Prostate gland (tissue), 2 donors: ENCODE data around the gene USP9X. TPM values are rescaled to one million over a fixed set of nuclear protein-coding genes. Genes with fewer than 3 reads are reported as not detected.
A peak's percentile ranks its signal among the peaks of the same experiment; 100 is the strongest.

ENCODE experiments used
- DNase-seq: peaks from one replicate; pipeline ENCODE4 v3.0.0-alpha.2; 2019; ENCODE audit warnings: low spot score
- H3K27ac ChIP-seq, 2 donors: fragments of 200-600 bp; sonication (generic); 2 replicates each; pipeline ENCODE4 v1.5.1; 2017 to 2019
- H3K27me3 ChIP-seq: fragments of 200-600 bp; sonication (generic); replicated peaks from 2 replicates; pipeline ENCODE4 v1.5.1; 2019; ENCODE audit not compliant: insufficient read depth
- H3K36me3 ChIP-seq, 2 donors: fragments of 200-600 bp; sonication (generic); 1 replicate in 1 of 2; 2 replicates in 1 of 2; pipeline versions ENCODE4 v1.5.1 to v1.8.1; 2017 to 2019
- H3K4me1 ChIP-seq: fragments of 200-600 bp; sonication (generic); replicated peaks from 2 replicates; pipeline ENCODE4 v1.5.1; 2019
- H3K4me3 ChIP-seq, 2 donors: fragments of 200-600 bp; sonication (generic); 2 replicates each; pipeline ENCODE4 v1.5.1; 2017 to 2019
- H3K9me3 ChIP-seq: fragments of 200-600 bp; sonication (generic); 2 replicates; pipeline ENCODE4 v1.5.1; 2017
- POLR2A ChIP-seq: fragments of 450-650 bp; IDR thresholded peaks from one replicate; pipeline ENCODE4 v1.6.1; 2016; ENCODE audit warnings: antibody characterized with exemption, mild to moderate bottlenecking
- POLR2AphosphoS5 ChIP-seq: sonication (generic); formaldehyde crosslinking; IDR thresholded peaks from one replicate; pipeline ENCODE4 v1.6.1; 2017; ENCODE audit warnings: antibody characterized with exemption
- WGBS: methylation state at CpG from one replicate; pipeline ENCODE4 v1.1.5; 2018; 5-methylcytosine and 5-hydroxymethylcytosine counted together
- intact Hi-C: fragments of 100-400 bp; cut with DNase I; formaldehyde crosslinking; loops from one replicate; pipeline ENCODE4 v1.14.2; 2022
- total RNA-seq, 2 donors: library from RNA; depleted of rRNA; stranded (reverse); fragments of >200 nt; gene quantifications; one replicate each; pipeline ENCODE4 v1.1.0, GENCODE V29; 2016
- TF ChIP-seq, protein P1 (sequence below), 4 experiments: fragments of 200-600 bp in 2 of 4; fragments of 450-650 bp in 2 of 4; sonication (generic) in 2 of 4; IDR thresholded peaks; 1 replicate in 3 of 4; 2 replicates in 1 of 4; pipeline ENCODE4 v1.5.1; 2016 to 2019; ENCODE audit warnings: antibody characterized with exemption in 4 of 4, mild to moderate bottlenecking in 2 of 4, moderate library complexity in 2 of 4

USP9X gene
- total RNA-seq, 2 donors from 2014 or later, result 47.9 to 115 TPM

DNA sequence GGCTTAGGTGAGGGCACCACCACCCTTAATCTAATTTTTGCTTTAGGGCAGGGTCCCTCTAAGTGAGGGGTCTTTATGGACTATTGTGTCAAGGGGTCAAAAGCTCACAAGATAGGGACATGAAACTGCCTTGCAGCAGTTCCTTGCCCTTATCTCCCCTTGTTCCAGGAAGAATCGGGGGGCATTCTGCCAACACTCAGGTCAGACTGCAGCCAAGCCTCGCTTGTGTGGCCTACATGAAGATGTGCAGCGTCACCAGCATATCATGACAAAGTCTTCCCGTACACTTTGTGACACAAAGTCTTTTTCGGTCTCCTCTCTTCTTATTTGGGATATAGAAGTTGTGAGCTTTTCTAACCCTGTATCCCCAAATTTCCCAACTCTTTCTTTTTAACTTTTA, 17.5 kb upstream of the USP9X start:
- H3K27me3 ChIP-seq, result no peaks in the 10 kb centered on the region
- no peaks in the 10 kb centered on the region for H3K36me3 ChIP-seq
- H3K4me3 ChIP-seq, result no peak overlapping the region
- intact Hi-C loops, result no loop called here
- H3K27ac ChIP-seq, result no peak overlapping the region
- no peaks in the 10 kb centered on the region for H3K9me3 ChIP-seq
- TF ChIP-seq POLR2AphosphoS5 (no peak), POLR2A (no peak)
- TF ChIP-seq, protein P1, sequence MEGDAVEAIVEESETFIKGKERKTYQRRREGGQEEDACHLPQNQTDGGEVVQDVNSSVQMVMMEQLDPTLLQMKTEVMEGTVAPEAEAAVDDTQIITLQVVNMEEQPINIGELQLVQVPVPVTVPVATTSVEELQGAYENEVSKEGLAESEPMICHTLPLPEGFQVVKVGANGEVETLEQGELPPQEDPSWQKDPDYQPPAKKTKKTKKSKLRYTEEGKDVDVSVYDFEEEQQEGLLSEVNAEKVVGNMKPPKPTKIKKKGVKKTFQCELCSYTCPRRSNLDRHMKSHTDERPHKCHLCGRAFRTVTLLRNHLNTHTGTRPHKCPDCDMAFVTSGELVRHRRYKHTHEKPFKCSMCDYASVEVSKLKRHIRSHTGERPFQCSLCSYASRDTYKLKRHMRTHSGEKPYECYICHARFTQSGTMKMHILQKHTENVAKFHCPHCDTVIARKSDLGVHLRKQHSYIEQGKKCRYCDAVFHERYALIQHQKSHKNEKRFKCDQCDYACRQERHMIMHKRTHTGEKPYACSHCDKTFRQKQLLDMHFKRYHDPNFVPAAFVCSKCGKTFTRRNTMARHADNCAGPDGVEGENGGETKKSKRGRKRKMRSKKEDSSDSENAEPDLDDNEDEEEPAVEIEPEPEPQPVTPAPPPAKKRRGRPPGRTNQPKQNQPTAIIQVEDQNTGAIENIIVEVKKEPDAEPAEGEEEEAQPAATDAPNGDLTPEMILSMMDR (IDR thresholded peaks at IDR 0.05), result no peak
- H3K4me1 ChIP-seq, result no peaks in the 10 kb centered on the region
- 96% methylated on average over 4 of the region's 5 CpGs for WGBS
- no peak for DNase-seq

DNA sequence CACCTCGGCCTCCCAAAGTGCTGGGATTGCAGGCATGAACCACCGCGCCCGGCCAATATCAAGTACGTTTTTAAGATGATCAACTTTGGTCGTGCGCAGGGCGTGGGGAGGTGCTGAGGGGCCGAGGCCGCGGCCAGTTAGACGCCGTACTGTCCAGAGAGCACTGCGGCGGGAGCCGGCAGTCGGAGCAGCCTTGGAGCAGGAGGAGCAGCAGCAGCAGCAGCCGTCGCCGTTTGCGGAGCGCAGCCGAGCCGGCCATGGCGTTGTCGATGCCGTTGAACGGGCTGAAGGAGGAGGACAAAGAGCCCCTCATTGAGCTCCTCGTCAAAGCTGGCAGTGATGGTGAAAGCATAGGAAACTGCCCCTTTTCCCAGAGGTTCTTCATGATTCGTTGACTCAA, 8.5 kb upstream of the USP9X start:
- intact Hi-C loops, result no loop called here
- no peak overlapping the region for H3K27ac ChIP-seq
- no peaks in the 10 kb centered on the region for H3K9me3 ChIP-seq
- WGBS, result 96% methylated on average over 28 of the region's 30 CpGs
- no peaks in the 10 kb centered on the region for H3K27me3 ChIP-seq
- H3K4me3 ChIP-seq, result no peak overlapping the region
- TF ChIP-seq POLR2AphosphoS5 (no peak), POLR2A (no peak)
- DNase-seq, result no peak
- no peaks in the 10 kb centered on the region for H3K4me1 ChIP-seq
- H3K36me3 ChIP-seq, result no peaks in the 10 kb centered on the region

GRCh38 chrX:41081821-41082220, 3.4 kb upstream of the USP9X start:
- intact Hi-C loops, result loop anchor here (10.0 kb wide), 1 partner anchor 253 kb away; the partner anchor contains the start of gene DDX3X
- Histone ChIP-seq H3K36me3 (no peaks in the 10 kb centered on the region), H3K27me3 (no peaks in the 10 kb centered on the region), H3K4me3 (no peak overlapping the region), H3K27ac (no peak overlapping the region), H3K9me3 (no peaks in the 10 kb centered on the region), H3K4me1 (no peaks in the 10 kb centered on the region)
- TF ChIP-seq POLR2AphosphoS5 (no peak), POLR2A (no peak)
- TF ChIP-seq, protein P1 (IDR thresholded peaks at IDR 0.05), result no peak
- DNase-seq, result no peak
- 68% methylated on average over 2 of the region's 2 CpGs for WGBS

GRCh38 chrX:41082783-41083182, 2.5 kb upstream of the USP9X start:
- Histone ChIP-seq H3K27me3 (no peaks in the 10 kb centered on the region), H3K4me1 (no peaks in the 10 kb centered on the region), H3K4me3 (no peak overlapping the region), H3K36me3 (no peaks in the 10 kb centered on the region), H3K9me3 (no peaks in the 10 kb centered on the region), H3K27ac (no peak overlapping the region)
- no peak for DNase-seq
- intact Hi-C loops, result loop anchor here (10.0 kb wide), 1 partner anchor 252 kb away; the partner anchor contains the start of gene DDX3X
- TF ChIP-seq POLR2A, result no peak
- TF ChIP-seq POLR2AphosphoS5, result no peak
- WGBS, result 69% methylated on average over 3 of the region's 3 CpGs

GRCh38 chrX:41084044-41084892, 977 bp upstream of the USP9X start:
- no peaks in the 10 kb centered on the region for H3K36me3 ChIP-seq
- H3K9me3 ChIP-seq, result no peaks in the 10 kb centered on the region
- peak; percentile 88 for DNase-seq
- TF ChIP-seq, protein P1 (IDR thresholded peaks at IDR 0.05), result peak in 2 of 4 experiments; percentile 26 to 38
- TF ChIP-seq POLR2AphosphoS5, result peak; percentile 76
- peak; percentile 61 for TF ChIP-seq POLR2A
- WGBS, result 0% methylated on average over 14 of the region's 58 CpGs
- peak overlapping the region; percentile 70 to 71 for H3K4me3 ChIP-seq
- H3K27ac ChIP-seq, result peak overlapping the region; percentile 96 to 97
- intact Hi-C loops, result loop anchor here (10.0 kb wide), 1 partner anchor 251 kb away; the partner anchor contains the start of gene DDX3X
- no peaks in the 10 kb centered on the region for H3K27me3 ChIP-seq
- no peaks in the 10 kb centered on the region for H3K4me1 ChIP-seq
